ENCODE results near the gene AMBP. TPM values are rescaled to one million over a fixed set of nuclear protein-coding genes. Genes with fewer than 3 reads are reported as not detected.

The AMBP gene
- total RNA-seq, 8 experiments from 2014 or later = 0.16 to 1.8 (median 0.45) TPM; not detected in 1

DNA sequence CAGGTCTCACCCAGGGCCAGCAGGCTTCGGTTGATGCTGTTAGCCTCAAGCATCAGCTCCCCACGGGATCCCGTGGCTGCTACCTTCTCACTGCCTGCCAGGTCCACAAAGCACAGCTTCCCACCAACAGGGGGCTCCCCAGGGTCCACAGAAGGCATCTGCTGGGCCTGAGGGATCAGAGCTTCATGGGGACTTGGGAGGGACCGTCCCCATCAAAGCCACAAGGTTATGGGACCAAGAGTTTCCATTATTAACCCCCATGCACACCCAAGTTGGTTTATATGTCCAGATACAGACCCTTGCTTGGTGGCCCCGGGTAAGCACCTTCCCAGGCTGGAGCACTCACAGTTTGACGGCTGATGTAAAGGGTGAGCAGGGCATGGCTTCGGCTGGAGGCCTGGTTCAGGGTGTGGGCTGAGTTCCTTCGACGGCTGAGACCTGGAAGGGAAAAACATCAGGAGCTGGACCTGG, 18.0 kb upstream of the AMBP start:
- no peak overlapping the region for H3K4me3 ChIP-seq
- in situ Hi-C loops (cut with MboI; ENCODE audit: low pct_unique_long_range_greater_than_20kb in 2 of 9, low sequenced_read_pairs in 9 of 9, unreplicated experiment in 9 of 9) = loop anchor here in 3 of 9 experiments (25.0 kb wide), 1 partner anchor 191 kb away; no protein-coding TSS in a partner anchor
- H3K27ac ChIP-seq = no peak overlapping the region
- ATAC-seq (replicated peaks in 6 of 8) = no peak
- H3K4me1 ChIP-seq (replicated peaks in 1 of 2) = peaks cover 3 to 15% of the 10 kb centered on the region in 2 donors
- WGBS, 10 experiments = 43 to 100% (median 80%) methylated on average over 1 to 3 of the region's 9 CpGs; no CpG with 5 or more reads in 5 of the 10 experiments

DNA sequence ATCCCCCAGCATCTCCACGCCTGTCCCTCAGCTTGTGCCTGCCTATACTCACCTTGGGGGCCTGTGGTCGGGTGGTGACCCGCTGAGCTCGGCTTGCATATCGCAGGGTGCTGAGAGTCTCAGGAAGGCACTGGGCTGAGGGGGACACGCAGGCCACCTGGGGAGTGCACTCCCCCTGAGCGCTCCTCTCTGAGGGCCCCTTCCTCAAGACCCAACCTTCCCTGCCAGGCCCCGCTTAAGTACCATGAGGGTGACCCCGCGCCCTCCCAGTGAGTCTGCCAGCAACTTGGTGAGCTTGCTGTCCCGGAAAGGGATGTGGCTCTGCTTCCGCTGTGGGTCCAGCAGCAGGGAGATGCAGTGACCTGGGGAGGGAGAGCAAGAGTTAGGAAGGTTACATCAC, 16.9 kb upstream of the AMBP start:
- no peak overlapping the region for H3K4me3 ChIP-seq
- peaks cover 3 to 11% of the 10 kb centered on the region in 2 donors for H3K4me1 ChIP-seq (replicated peaks in 1 of 2)
- 61 to 97% (median 82%) methylated on average over 3 to 7 of the region's 12 CpGs; no CpG with 5 or more reads in 6 of the 10 experiments for WGBS, 10 experiments
- in situ Hi-C loops (cut with MboI; ENCODE audit: low pct_unique_long_range_greater_than_20kb in 2 of 9, low sequenced_read_pairs in 9 of 9, unreplicated experiment in 9 of 9) = loop anchor here in 3 of 9 experiments (25.0 kb wide), 1 partner anchor 192 kb away; no protein-coding TSS in a partner anchor
- no peak for ATAC-seq (replicated peaks in 6 of 8)
- no peak overlapping the region for H3K27ac ChIP-seq

DNA sequence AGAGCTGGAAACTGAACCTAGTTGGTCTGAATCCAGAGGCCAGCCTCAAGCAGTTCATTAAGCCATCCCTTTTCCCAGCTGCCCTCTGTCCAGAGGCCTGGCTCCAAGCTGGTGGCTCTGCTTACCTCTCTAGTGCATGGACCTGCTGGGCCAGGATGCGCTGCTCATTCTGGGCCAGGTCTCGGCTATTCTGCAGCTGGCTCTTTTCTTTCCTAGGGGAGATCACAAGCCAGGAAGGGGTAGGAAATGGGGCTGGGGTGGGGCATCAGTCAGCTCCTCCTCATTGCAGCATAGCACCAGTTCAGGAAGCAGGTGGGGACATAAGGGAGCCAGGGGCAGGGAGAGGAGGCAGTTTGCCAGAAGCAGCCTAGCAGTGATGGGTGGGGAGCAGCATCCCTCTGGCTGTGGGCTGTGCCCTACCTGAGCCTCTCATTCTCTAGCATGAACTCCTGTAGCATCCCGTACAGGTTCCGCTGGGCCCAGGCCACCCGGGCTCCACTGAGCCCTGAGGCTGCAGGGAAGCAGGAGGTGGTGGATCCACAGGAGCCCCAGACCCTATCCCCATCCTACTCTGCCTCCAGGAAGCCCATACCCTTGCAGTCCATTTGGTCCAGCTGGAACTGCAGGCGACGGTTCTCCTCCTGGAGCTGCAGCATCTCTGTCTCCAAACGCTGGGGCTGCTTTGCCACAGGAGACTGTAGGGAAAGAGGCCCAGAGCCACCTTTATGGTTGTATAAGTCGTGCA, 15.8 kb upstream of the AMBP start:
- Histone ChIP-seq H3K4me1 (replicated peaks in 1 of 2) (peaks cover 0 to 3% of the 10 kb centered on the region in 2 donors), H3K4me3 (no peak overlapping the region), H3K27ac (no peak overlapping the region)
- no peak for ATAC-seq (replicated peaks in 6 of 8)
- WGBS, 10 experiments = 33 to 100% (median 78%) methylated on average over 1 to 4 of the region's 9 CpGs; no CpG with 5 or more reads in 6 of the 10 experiments
- in situ Hi-C loops (cut with MboI; ENCODE audit: low pct_unique_long_range_greater_than_20kb in 2 of 9, low sequenced_read_pairs in 9 of 9, unreplicated experiment in 9 of 9) = loop anchor here in 3 of 9 experiments (25.0 kb wide), 1 partner anchor 193 kb away; no protein-coding TSS in a partner anchor

DNA sequence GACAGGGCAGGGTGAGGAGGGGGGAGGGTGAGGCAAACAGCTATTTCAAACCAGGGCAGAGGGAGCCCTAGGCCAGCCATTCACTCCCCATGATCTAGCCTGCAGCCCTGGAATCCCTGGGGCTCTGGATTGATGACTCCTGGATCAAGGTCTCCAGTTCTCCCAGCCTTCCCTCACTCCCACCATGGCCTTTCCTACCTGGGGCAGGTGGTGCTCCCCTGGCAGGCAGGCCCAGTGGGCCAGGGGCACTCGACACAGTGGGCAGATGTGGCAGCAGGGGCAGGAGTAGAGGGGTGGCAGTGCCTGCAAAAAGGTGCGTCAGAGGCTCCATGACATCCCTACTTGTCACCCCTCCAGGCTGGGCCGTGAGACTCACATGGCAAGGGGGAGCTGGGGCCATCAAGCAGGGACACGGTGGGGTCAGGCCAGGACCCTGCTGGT, 15.0 kb upstream of the AMBP start:
- 60 to 83% methylated on average over 1 to 4 of the region's 4 CpGs; no CpG with 5 or more reads in 8 of the 10 experiments for WGBS, 10 experiments
- H3K4me3 ChIP-seq = no peak overlapping the region
- H3K4me1 ChIP-seq (replicated peaks in 1 of 2) = no peaks in the 10 kb centered on the region
- no peak for ATAC-seq (replicated peaks in 6 of 8)
- no peak overlapping the region for H3K27ac ChIP-seq
- in situ Hi-C loops (cut with MboI; ENCODE audit: low pct_unique_long_range_greater_than_20kb in 2 of 9, low sequenced_read_pairs in 9 of 9, unreplicated experiment in 9 of 9) = loop anchor here in 3 of 9 experiments (25.0 kb wide), 1 partner anchor 194 kb away; no protein-coding TSS in a partner anchor

DNA sequence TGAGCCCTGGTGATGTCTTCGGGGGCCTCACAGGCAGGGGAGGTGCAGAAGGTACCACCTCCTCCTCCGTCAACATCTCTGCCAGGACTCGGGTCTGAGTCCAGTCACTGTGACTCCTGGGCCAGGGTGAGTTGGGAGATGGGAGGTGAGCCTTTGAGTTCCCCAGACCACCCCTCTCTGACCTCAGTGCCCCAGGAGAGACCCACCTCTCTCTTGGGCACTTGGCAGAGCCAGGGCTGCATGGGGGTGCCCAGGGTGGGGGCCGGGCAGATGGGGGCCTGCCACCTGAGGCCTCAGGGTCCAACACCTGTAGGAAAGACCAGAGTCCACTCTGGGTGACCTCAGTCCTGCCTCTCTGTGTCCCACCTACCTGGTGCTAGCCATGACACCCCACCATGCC, 14.2 kb upstream of the AMBP start:
- H3K4me1 ChIP-seq (replicated peaks in 1 of 2) = no peaks in the 10 kb centered on the region
- H3K27ac ChIP-seq = no peak overlapping the region
- no peak for ATAC-seq (replicated peaks in 6 of 8)
- H3K4me3 ChIP-seq = no peak overlapping the region
- in situ Hi-C loops (cut with MboI; ENCODE audit: low pct_unique_long_range_greater_than_20kb in 2 of 9, low sequenced_read_pairs in 9 of 9, unreplicated experiment in 9 of 9) = loop anchor here in 3 of 9 experiments (25.0 kb wide), 1 partner anchor 195 kb away; no protein-coding TSS in a partner anchor
- WGBS, 10 experiments = 80 to 100% methylated on average over 1 of the region's 4 CpGs; no CpG with 5 or more reads in 8 of the 10 experiments

DNA sequence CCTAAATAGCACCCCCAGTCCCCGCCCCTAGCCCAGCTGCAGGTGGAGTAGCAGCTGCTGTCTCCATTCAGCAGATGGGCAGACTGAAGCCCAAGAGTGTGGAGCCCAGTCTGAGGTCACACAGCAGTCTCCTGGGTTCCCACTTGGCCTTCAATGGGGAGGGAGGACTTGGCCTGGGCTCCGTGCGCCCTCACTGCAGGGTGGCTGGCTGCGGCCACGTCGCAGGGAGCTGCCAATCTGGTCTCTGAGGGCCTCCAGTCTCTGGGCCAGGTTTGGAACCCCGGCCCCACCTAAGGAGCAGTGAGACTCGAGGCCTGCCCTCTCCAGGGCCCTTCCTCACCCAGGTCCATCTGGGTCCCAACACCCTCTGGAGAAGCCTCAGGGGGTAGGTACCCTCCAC, 13.6 kb upstream of the AMBP start:
- in situ Hi-C loops (cut with MboI; ENCODE audit: low pct_unique_long_range_greater_than_20kb in 2 of 9, low sequenced_read_pairs in 9 of 9, unreplicated experiment in 9 of 9) = loop anchor here in 3 of 9 experiments (25.0 kb wide), 1 partner anchor 196 kb away; no protein-coding TSS in a partner anchor
- no peak overlapping the region for H3K4me3 ChIP-seq
- no peaks in the 10 kb centered on the region for H3K4me1 ChIP-seq (replicated peaks in 1 of 2)
- no CpG with 5 or more reads among the region's 8 CpGs for WGBS, 10 experiments
- no peak overlapping the region for H3K27ac ChIP-seq
- no peak for ATAC-seq (replicated peaks in 6 of 8)

DNA sequence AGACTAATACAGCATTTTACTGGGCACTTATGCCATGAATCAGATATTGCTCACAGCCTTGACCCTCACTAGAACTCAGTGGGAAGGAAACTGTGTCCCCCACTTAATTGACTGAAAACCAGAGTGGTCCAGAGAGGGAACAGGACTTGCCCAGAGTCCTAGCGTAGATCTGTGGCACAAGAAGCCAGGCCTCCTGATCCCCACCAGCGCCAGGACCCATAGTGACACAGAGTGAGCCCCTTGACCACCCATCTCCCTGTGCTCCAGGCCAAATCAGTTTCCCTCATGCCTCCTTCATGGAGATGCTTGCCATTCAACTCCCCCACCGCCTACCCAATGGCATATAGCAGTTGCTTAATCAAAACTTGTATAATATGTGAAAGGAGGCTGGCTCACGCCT, 12.7 kb upstream of the AMBP start:
- no peak overlapping the region for H3K27ac ChIP-seq
- WGBS, 10 experiments = 20 to 100% (median 83%) methylated on average over 1 to 2 of the region's 4 CpGs; no CpG with 5 or more reads in 3 of the 10 experiments
- H3K4me1 ChIP-seq (replicated peaks in 1 of 2) = no peaks in the 10 kb centered on the region
- no peak overlapping the region for H3K4me3 ChIP-seq
- in situ Hi-C loops (cut with MboI; ENCODE audit: low pct_unique_long_range_greater_than_20kb in 2 of 9, low sequenced_read_pairs in 9 of 9, unreplicated experiment in 9 of 9) = loop anchor here in 3 of 9 experiments (25.0 kb wide), 1 partner anchor 197 kb away; no protein-coding TSS in a partner anchor
- ATAC-seq (replicated peaks in 6 of 8) = no peak

DNA sequence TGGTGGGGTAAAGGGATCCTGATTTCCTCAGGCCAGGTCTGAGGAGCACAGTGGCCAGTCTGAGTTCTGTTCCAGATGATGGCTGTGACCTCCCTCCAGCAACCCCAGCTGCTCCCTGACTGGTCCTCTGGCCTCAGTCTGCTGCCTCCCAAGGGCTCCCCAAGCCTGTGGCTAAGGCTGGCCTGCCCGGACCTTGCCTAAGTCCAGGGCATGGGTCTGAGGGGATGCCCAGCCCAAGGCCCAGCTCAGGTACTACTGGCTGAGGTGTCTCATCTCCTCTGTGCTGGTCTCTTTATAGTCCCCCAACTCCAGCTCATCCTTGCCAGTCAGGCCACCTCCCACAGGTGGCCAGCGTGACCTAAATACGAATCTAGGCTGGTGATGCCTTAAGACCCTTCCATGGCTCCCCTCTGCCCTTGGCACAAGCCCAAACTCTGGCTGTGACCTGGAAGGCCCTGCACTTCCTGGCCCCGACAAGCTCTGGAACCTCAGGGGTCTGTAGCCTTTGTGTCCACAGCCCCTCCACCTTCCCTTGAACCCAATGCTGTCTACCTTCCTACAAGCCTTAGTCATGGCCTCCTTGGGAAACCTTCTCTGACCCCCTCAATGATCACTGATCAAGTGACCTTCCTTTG, 11.2 kb upstream of the AMBP start:
- Histone ChIP-seq H3K4me1 (replicated peaks in 1 of 2) (no peaks in the 10 kb centered on the region), H3K4me3 (no peak overlapping the region), H3K27ac (no peak overlapping the region)
- no peak for ATAC-seq (replicated peaks in 6 of 8)
- 57 to 100% (median 95%) methylated on average over 1 to 3 of the region's 4 CpGs; no CpG with 5 or more reads in 6 of the 10 experiments for WGBS, 10 experiments
- in situ Hi-C loops (cut with MboI; ENCODE audit: low pct_unique_long_range_greater_than_20kb in 2 of 9, low sequenced_read_pairs in 9 of 9, unreplicated experiment in 9 of 9) = loop anchor here in 4 of 9 experiments (10.0 to 25.0 kb wide), 2 partner anchors 198 to 205 kb away; no protein-coding TSS in a partner anchor

DNA sequence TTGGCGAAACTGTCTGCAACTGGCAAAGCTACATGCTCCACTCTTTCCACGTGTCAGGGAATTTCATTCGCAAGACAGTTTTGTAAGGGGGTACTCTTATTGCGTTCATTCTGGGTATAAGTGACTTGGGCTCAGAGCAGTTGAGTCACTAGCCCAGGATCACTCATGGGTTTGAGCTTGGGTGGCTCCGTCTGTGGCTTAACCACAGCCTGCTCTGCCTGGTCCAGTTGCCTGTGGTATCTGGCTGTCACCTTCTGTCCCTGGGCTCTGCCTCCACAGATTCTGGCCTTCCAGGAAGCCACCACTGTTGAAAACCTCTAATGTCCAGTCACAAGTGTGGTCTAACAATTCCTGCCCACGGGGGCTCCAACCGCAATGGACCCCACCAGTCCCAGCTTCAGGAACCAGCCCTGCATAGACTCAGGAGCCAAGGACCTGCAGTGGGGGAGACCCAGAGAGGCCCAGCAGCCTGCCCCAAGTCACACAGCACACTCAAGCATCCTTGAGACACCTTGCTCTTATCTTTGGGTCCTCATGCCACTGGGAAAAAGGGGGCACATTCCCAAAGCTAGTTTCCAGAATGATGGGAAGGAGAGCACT, 10.6 kb upstream of the AMBP start:
- Histone ChIP-seq H3K4me1 (replicated peaks in 1 of 2) (no peaks in the 10 kb centered on the region), H3K4me3 (no peak overlapping the region), H3K27ac (no peak overlapping the region)
- in situ Hi-C loops (cut with MboI; ENCODE audit: low pct_unique_long_range_greater_than_20kb in 2 of 9, low sequenced_read_pairs in 9 of 9, unreplicated experiment in 9 of 9) = loop anchor here in 4 of 9 experiments (10.0 to 25.0 kb wide), 2 partner anchors 199 to 206 kb away; no protein-coding TSS in a partner anchor
- no peak for ATAC-seq (replicated peaks in 6 of 8)
- WGBS, 10 experiments = 56 to 94% (median 89%) methylated on average over 2 to 7 of the region's 7 CpGs; no CpG with 5 or more reads in 1 of the 10 experiments

DNA sequence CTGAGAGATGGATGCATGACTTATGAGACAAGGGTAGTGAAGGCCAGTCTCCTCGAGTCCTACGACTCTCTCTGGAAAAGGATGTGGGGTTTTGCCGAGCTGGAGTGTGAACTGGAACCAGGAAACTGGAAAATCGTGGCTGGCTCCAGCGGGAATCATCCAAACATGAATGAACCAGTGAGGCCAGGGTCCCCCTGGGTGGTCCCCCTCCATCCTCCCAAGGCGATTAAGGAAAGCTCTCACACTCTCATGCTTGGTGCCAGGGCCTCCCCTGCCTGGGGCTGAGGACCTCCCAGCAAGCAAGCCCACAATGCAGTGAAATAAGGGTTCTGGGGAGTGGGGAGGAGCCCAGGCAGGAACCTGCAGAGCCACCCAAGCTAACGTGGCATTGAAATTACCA, 9.6 kb upstream of the AMBP start:
- ATAC-seq (replicated peaks in 6 of 8) = peak in 2 of 8 experiments; percentile 29 to 30
- H3K4me3 ChIP-seq = no peak overlapping the region
- H3K27ac ChIP-seq = no peak overlapping the region
- in situ Hi-C loops (cut with MboI; ENCODE audit: low pct_unique_long_range_greater_than_20kb in 2 of 9, low sequenced_read_pairs in 9 of 9, unreplicated experiment in 9 of 9) = loop anchor here in 4 of 9 experiments (10.0 to 25.0 kb wide), 2 partner anchors 200 to 207 kb away; no protein-coding TSS in a partner anchor
- 14 to 60% (median 60%) methylated on average over 1 to 7 of the region's 7 CpGs; no CpG with 5 or more reads in 5 of the 10 experiments for WGBS, 10 experiments
- H3K4me1 ChIP-seq (replicated peaks in 1 of 2) = no peaks in the 10 kb centered on the region

DNA sequence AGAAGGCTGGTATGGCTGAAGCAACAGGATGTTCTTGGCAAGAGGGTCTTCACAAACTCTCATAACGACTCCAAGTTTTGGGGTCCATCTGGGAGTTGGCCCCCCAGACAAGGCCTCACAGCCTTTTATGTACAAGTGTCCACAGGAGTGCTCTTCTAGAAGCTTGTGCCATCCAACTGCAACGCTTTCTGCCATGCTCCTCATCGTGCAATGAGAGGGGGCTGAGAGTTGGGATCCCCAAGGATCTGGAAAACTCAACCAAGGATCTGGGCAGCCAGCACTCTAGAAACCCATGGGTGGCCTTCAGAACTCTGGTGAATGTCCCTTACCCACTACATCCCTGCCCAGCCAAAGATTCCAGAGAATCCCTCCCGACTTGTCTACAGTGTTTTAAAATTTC, 8.5 kb upstream of the AMBP start:
- WGBS, 10 experiments = 13 to 100% (median 68%) methylated on average over 1 to 4 of the region's 4 CpGs
- ATAC-seq (replicated peaks in 6 of 8) = no peak
- in situ Hi-C loops (cut with MboI; ENCODE audit: low pct_unique_long_range_greater_than_20kb in 2 of 9, low sequenced_read_pairs in 9 of 9, unreplicated experiment in 9 of 9) = loop anchor here in 4 of 9 experiments (10.0 to 25.0 kb wide), 2 partner anchors 201 to 208 kb away; no protein-coding TSS in a partner anchor
- H3K4me3 ChIP-seq = no peak overlapping the region
- no peak overlapping the region for H3K27ac ChIP-seq
- no peaks in the 10 kb centered on the region for H3K4me1 ChIP-seq (replicated peaks in 1 of 2)

DNA sequence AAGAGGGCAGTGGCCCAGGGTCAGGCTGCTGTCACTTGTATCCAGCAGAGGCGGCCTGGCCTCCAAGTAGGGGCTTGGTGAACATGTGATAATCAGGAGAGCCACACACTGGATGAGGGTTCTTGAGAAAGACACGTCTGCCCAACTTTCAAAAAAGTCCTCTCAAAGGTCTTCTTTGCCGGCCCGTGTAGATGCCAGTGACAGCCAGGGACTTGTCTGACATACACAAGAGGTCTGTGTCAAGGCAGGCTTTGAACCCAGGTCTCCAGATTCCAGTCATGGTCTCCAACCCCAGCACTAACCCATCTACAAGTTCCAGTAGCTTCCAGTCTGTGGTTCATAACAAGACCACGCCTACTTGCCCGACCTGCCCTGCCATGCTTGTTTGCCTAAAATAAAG, 7.9 kb upstream of the AMBP start:
- H3K4me1 ChIP-seq (replicated peaks in 1 of 2) = no peaks in the 10 kb centered on the region
- H3K4me3 ChIP-seq = no peak overlapping the region
- no peak overlapping the region for H3K27ac ChIP-seq
- in situ Hi-C loops (cut with MboI; ENCODE audit: low pct_unique_long_range_greater_than_20kb in 2 of 9, low sequenced_read_pairs in 9 of 9, unreplicated experiment in 9 of 9) = loop anchor here in 4 of 9 experiments (10.0 to 25.0 kb wide), 2 partner anchors 201 to 209 kb away; no protein-coding TSS in a partner anchor
- 40 to 97% (median 80%) methylated on average over 1 to 5 of the region's 6 CpGs; no CpG with 5 or more reads in 1 of the 10 experiments for WGBS, 10 experiments
- no peak for ATAC-seq (replicated peaks in 6 of 8)

All from motor neuron (in vitro differentiated cells).